Measurements from ENCODE around the gene NEURL1.

The NEURL1 gene

DNA sequence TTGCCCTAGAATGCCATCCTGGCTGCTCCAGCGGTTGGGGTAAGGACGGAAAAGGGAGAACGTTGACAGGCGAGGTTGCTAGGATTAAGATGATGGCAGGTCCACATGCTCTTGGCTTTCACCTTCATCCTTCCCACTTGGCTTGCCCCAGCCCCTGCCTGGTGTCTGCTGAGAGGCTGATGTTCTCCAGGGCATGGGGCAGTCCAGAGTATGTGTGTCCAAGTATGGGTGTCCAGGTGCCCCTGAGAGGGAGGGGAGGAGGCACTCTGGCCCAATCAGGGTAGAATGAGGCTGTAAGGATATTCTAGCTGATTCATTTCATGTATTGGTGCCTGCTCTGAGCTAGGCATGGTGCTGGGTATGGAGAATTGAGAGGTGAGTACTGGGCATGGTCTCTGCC is 12.6 kb downstream of the NEURL1 start:
- TF ChIP-seq, protein P1, sequence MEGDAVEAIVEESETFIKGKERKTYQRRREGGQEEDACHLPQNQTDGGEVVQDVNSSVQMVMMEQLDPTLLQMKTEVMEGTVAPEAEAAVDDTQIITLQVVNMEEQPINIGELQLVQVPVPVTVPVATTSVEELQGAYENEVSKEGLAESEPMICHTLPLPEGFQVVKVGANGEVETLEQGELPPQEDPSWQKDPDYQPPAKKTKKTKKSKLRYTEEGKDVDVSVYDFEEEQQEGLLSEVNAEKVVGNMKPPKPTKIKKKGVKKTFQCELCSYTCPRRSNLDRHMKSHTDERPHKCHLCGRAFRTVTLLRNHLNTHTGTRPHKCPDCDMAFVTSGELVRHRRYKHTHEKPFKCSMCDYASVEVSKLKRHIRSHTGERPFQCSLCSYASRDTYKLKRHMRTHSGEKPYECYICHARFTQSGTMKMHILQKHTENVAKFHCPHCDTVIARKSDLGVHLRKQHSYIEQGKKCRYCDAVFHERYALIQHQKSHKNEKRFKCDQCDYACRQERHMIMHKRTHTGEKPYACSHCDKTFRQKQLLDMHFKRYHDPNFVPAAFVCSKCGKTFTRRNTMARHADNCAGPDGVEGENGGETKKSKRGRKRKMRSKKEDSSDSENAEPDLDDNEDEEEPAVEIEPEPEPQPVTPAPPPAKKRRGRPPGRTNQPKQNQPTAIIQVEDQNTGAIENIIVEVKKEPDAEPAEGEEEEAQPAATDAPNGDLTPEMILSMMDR (conservative IDR thresholded peaks at IDR 0.05), result no peak

DNA sequence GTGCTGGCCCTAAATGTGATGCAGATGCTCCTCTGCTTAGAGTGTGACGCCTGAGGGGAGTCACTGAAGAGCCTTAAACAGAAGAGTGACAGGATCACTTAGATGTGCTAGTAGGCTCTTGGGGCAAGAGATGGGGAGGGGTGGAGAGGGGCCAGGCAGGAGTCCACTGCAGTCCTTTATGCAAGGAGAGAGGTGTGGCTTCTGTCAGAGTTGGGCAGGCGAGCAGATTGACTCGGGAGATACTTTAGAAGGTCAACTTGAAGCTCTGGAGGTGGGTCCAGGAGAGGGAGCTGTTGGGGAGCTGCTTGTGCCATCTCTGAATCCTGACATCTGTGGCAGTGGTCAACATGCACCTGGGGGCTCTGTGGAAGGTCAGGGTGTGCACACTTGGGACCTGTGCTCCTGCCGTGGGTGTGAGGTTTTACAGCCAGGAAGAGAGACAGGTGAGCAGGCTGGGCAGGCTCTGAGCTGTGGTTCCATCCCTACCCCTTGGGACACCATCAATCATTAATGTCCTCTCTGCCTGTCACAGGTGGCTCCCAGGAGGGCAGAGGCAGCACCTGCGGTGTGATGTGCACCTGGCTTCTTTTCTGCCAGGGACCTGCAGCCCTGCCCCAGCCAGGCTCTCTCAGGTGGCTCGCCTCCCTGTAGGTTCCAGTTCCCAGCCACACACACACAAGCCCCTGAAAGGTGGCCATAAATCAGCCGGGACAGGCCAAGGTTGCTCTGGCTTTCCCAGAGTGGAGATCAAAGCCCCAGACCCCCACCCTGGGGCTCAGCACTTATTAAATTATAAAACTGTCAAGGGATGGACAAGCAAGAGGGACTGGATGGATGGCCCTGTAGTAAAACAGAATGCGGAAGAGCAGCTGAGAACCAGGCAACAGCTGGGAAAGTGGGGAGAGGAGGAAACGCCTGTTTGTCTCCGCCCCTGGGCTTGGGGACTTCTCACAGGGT is 14.0 kb downstream of the NEURL1 start:
- H3K27ac ChIP-seq, result no peak overlapping the region
- TF ChIP-seq, protein P1 (conservative IDR thresholded peaks at IDR 0.05), result no peak

More for the DNA sequence above, 12.6 kb downstream of the NEURL1 start:
- H3K27ac ChIP-seq, result no peak overlapping the region

DNA sequence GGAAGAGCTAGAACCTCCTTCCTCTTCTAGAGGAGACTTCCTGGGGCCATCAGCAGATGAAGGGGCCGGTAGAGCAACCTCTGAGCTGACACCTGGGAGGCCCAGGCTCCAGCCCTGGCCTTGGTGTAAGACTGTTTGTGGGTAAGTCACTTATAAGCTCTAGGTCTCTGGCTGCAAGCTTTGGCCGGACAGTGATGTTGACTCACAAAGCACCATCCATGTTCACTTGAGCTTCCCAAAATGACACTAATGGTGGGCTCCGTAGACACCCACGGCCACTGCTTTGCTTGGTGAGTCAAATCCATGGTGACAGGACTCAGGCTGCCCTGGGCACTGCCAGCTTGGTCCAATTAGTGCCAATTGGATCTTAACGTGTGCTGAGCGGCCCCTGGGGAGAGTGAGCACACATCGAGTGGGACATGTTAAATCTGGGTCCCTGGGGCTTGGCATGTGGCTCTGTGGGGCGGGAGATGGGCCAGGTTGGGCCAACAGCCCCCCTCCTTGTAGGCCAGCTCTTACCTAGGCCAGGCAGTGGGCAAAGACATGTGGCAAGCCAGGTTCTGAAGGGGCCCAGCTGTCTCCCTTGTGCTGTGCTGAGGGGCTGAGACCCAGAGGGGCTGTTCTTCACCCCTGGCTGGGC is 16.7 kb downstream of the NEURL1 start:
- TF ChIP-seq, protein P1 (conservative IDR thresholded peaks at IDR 0.05), result no peak
- H3K27ac ChIP-seq, result no peak overlapping the region

DNA sequence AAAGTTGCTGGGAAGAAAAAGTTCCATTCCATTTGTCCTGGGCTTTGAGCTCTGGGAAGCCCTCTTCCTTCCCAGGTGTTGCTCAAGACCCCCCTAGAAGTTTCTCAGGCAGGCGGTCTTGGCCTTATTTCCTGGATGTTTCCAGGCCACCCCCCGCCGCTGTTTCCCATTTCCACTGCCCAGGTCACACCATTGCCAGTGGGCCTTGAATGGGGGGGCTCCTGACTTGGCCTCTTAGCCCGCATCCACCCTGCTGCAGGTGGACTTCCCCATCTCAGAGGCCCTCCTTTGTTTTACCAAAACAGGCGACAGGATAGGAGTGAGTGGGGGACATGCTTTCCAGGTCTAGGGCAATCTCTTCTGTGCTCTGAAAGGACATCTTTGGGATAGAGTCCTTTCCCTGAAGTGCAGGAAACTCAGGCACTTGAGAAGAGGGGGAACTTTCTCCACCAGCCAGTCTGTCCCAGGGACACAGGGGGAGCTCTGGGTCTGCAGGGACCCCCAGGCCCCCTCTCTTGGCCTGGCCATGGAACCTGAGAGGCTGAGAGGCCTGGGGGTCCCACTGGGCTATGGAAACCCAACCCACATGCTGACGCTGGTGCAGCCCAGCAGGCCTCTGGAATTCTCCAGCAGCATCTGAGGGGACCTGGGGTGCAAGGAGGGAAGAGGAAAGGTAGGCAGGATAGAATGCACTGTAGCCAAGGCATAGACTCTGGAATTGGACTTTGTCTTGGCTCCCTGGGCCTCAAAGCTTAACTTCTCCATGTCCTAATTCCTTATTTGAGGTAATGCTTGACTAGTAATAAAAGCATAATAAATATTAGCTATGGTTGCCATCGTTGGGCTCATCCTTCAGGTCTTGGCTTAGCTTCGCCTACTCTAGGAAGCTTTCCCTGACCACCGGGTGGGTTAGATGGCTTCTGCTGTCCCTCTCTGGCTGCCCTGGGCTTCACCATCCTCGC is 17.6 kb downstream of the NEURL1 start:
- no peak overlapping the region for H3K27ac ChIP-seq
- TF ChIP-seq, protein P1 (conservative IDR thresholded peaks at IDR 0.05), result no peak

DNA sequence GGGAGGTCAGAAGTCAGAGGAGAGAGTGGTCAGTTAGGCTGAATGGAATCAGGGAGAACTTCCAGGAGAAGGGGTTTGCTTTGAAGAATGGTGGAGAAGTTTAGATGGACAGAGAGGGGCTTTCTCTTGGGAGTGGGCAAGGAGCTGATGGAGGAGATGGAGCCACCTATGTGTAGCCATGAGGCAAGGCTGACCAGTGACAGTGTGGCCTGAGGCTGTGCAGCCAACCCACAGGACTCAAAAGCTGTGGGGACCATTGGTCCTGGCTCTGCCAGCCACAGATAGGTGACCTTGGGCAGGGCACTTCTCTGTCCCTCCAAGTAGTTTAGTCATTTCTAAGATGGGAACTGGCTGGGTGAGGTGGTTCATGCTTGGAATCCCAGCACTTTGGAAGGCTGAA is 18.7 kb downstream of the NEURL1 start:
- TF ChIP-seq, protein P1 (conservative IDR thresholded peaks at IDR 0.05), result no peak
- peak overlapping the region; percentile 49; the same call in 1 of the 2 replicates for H3K27ac ChIP-seq

DNA sequence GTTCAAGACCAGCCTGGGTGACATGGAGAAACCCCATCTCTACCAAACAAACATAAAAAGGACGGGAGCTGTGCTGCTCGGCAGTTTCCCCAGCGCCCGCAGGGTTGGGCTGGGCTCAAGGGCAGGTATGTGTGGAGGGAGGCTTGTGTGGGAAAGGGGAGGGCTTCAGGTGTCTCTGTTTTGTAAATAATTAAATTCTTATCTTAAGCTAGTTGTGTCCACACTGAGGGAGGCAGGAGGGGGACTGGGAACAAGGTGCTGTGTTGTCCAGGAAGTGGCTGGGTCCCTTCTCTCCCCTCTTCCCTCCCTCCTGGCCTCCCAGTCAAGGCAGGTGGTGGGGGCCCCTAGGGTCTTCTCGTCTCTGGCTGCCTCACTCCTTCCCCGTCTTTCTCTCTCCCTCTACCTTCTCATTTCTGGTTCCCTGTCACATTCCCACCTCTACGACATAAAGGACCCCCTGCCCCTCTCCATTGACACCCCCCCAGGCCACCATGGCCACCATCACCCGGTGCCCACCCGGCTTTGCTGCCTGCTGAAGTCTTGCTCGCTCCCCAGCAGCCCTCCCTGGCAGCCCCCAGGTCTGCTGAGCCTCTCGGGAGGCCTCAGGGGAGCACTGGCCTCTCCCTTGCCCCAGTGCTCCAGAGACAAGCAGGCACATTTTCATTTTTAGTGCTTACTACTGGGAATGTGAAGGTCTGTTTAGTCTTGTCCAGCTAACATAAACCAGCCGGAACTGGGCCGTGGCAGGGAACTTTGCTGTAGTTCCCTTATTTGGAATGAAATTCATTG is 19.3 kb downstream of the NEURL1 start:
- peak overlapping the region; percentile 49; the same call in 1 of the 2 replicates for H3K27ac ChIP-seq
- TF ChIP-seq, protein P1 (conservative IDR thresholded peaks at IDR 0.05), result no peak

Data from VCaP (cell line).